Prostate gland (tissue), 2 donors: ENCODE data around the gene HOXB6. TPM values are rescaled to one million over a fixed set of nuclear protein-coding genes. Genes with fewer than 3 reads are reported as not detected.

Source experiments
- DNase-seq: peaks from one replicate; pipeline ENCODE4 v3.0.0-alpha.2; 2019; ENCODE audit warnings: low spot score
- H3K27ac ChIP-seq, 2 donors: fragments of 200-600 bp; sonication (generic); 2 replicates each; pipeline ENCODE4 v1.5.1; 2017 to 2019
- H3K27me3 ChIP-seq: fragments of 200-600 bp; sonication (generic); replicated peaks from 2 replicates; pipeline ENCODE4 v1.5.1; 2019; ENCODE audit not compliant: insufficient read depth
- H3K36me3 ChIP-seq, 2 donors: fragments of 200-600 bp; sonication (generic); 1 replicate in 1 of 2; 2 replicates in 1 of 2; pipeline versions ENCODE4 v1.5.1 to v1.8.1; 2017 to 2019
- H3K4me1 ChIP-seq: fragments of 200-600 bp; sonication (generic); replicated peaks from 2 replicates; pipeline ENCODE4 v1.5.1; 2019
- H3K4me3 ChIP-seq, 2 donors: fragments of 200-600 bp; sonication (generic); 2 replicates each; pipeline ENCODE4 v1.5.1; 2017 to 2019
- H3K9me3 ChIP-seq: fragments of 200-600 bp; sonication (generic); 2 replicates; pipeline ENCODE4 v1.5.1; 2017
- CTCF ChIP-seq, 4 experiments: fragments of 200-600 bp in 2 of 4; fragments of 450-650 bp in 2 of 4; sonication (generic) in 2 of 4; IDR thresholded peaks; 1 replicate in 3 of 4; 2 replicates in 1 of 4; pipeline ENCODE4 v1.5.1; 2016 to 2019; ENCODE audit warnings: antibody characterized with exemption in 4 of 4, mild to moderate bottlenecking in 2 of 4, moderate library complexity in 2 of 4
- POLR2A ChIP-seq: fragments of 450-650 bp; IDR thresholded peaks from one replicate; pipeline ENCODE4 v1.6.1; 2016; ENCODE audit warnings: antibody characterized with exemption, mild to moderate bottlenecking
- POLR2AphosphoS5 ChIP-seq: sonication (generic); formaldehyde crosslinking; IDR thresholded peaks from one replicate; pipeline ENCODE4 v1.6.1; 2017; ENCODE audit warnings: antibody characterized with exemption
- WGBS: methylation state at CpG from one replicate; pipeline ENCODE4 v1.1.5; 2018; 5-methylcytosine and 5-hydroxymethylcytosine counted together
- intact Hi-C: fragments of 100-400 bp; cut with DNase I; formaldehyde crosslinking; loops from one replicate; pipeline ENCODE4 v1.14.2; 2022
- total RNA-seq, 2 donors: library from RNA; depleted of rRNA; stranded (reverse); fragments of >200 nt; gene quantifications; one replicate each; pipeline ENCODE4 v1.1.0, GENCODE V29; 2016

Gene HOXB6
- total RNA-seq, 2 donors from 2014 or later = 0.27 to 0.40 TPM

- DNase-seq = no peak
- intact Hi-C loops = no loop called here
- no peak overlapping the region for H3K4me3 ChIP-seq
- no peaks in the 10 kb centered on the region for H3K9me3 ChIP-seq
- H3K27ac ChIP-seq = no peak overlapping the region
- H3K4me1 ChIP-seq = no peaks in the 10 kb centered on the region
- H3K36me3 ChIP-seq = no peaks in the 10 kb centered on the region
- H3K27me3 ChIP-seq = peaks cover 44% of the 10 kb centered on the region
- WGBS = 65% methylated on average over 25 of the region's 25 CpGs
- no peak for TF ChIP-seq POLR2A
- TF ChIP-seq CTCF (IDR thresholded peaks at IDR 0.05) = no peak
- no peak for TF ChIP-seq POLR2AphosphoS5
Observed at GRCh38 chr17:48594538-48595277, 10.1 kb downstream of the HOXB6 start.

GRCh38 chr17:48593840-48594537, 10.8 kb downstream of the HOXB6 start:
- intact Hi-C loops = no loop called here
- Histone ChIP-seq H3K4me1 (no peaks in the 10 kb centered on the region), H3K9me3 (no peaks in the 10 kb centered on the region), H3K4me3 (no peak overlapping the region), H3K27ac (no peak overlapping the region), H3K27me3 (peaks cover 39% of the 10 kb centered on the region), H3K36me3 (no peaks in the 10 kb centered on the region)
- 28% methylated on average over 37 of the region's 37 CpGs for WGBS
- TF ChIP-seq CTCF (IDR thresholded peaks at IDR 0.05) (peak; percentile 41 to 83 (median 68)), POLR2AphosphoS5 (no peak), POLR2A (no peak)
- DNase-seq = peak; percentile 20

GRCh38 chr17:48593126-48593829, 11.5 kb downstream of the HOXB6 start, which contains the start of gene HOXB5:
Gene HOXB5, minus strand, starts transcription at chr17:48593779. Its CDS starts 97 bp downstream, at chr17:48593682.
- no peak within 1 kb of the TSS for H3K4me3 ChIP-seq
- no peaks in the 10 kb centered on the region for H3K4me1 ChIP-seq
- peaks cover 39% of the 10 kb centered on the region for H3K27me3 ChIP-seq
- H3K9me3 ChIP-seq = no peaks in the 10 kb centered on the region
- DNase-seq = no peak
- intact Hi-C loops = no loop called here
- TF ChIP-seq POLR2A = no peak
- no peak for TF ChIP-seq POLR2AphosphoS5
- no peak for TF ChIP-seq CTCF (IDR thresholded peaks at IDR 0.05)
- H3K36me3 ChIP-seq = no peaks in the 10 kb centered on the region
- WGBS = 47% methylated on average over 50 of the region's 50 CpGs
- no peak within 1 kb of the TSS for H3K27ac ChIP-seq

GRCh38 chr17:48592577-48592976, 12.2 kb downstream of the HOXB6 start:
- H3K27ac ChIP-seq = no peak overlapping the region
- H3K27me3 ChIP-seq = peaks cover 39% of the 10 kb centered on the region
- 47% methylated on average over 14 of the region's 14 CpGs for WGBS
- no peak for DNase-seq
- no peaks in the 10 kb centered on the region for H3K9me3 ChIP-seq
- TF ChIP-seq POLR2A = no peak
- no peak for TF ChIP-seq POLR2AphosphoS5
- no peak for TF ChIP-seq CTCF (IDR thresholded peaks at IDR 0.05)
- intact Hi-C loops = no loop called here
- H3K4me3 ChIP-seq = no peak overlapping the region
- H3K4me1 ChIP-seq = no peaks in the 10 kb centered on the region
- no peaks in the 10 kb centered on the region for H3K36me3 ChIP-seq
